HCT116 (cell line): ENCODE results near the gene PODN. TPM values are rescaled to one million over a fixed set of nuclear protein-coding genes. Genes with fewer than 3 reads are reported as not detected.

Experiments used
- ATAC-seq: fragments of 200-7000 bp; cut with Tn5 transposase; 2 replicates; pipeline ENCODE4 v1.9.1; 2020; ENCODE audit warnings: mild to moderate bottlenecking, moderate library complexity
- BruUV-seq: library from RNA; stranded (reverse); fragments of 400-500 nt; replicated peaks from 2 replicates; lab custom pipeline; 2021; lab: Mats Ljungman, UMichigan
- CTCF ChIA-PET: fragments of 300-600 bp; sonication (Branson Sonifier 250); formaldehyde crosslinking; loops from one replicate; lab custom pipeline; 2021; ENCODE audit warnings: antibody characterized with exemption; lab: Charles Lee
- POLR2A ChIA-PET: fragments of 300-600, 350-600 bp; sonication (Branson Sonifier 250); formaldehyde crosslinking; loops from one replicate; lab custom pipeline; 2021; ENCODE audit warnings: antibody characterized with exemption; lab: Charles Lee
- RAD21 ChIA-PET, 2 experiments: fragments of 300-600 bp; sonication (Branson Sonifier 250); formaldehyde crosslinking; loops; one replicate each; lab custom pipeline; 2023; ENCODE audit warnings: low total read pairs in 2 of 2; ENCODE audit not compliant: uncharacterized antibody in 2 of 2, unreplicated experiment in 2 of 2, low non-redundant PET in 1 of 2; lab: Charles Lee
- DNase-seq: peaks from one replicate; pipeline ENCODE4 v3.0.0-alpha.2; 2010; ENCODE audit warnings: low read depth, low spot score
- H2AFZ ChIP-seq: fragments of 200-600 bp; shearing (Covaris generic), sonication (generic); 2 replicates; pipeline ENCODE4 v1.6.1; 2017; ENCODE audit warnings: low read depth, mixed run types, mixed read lengths, antibody characterized with exemption, low read length; ENCODE audit not compliant: poor library complexity, severe bottlenecking
- H3K27ac ChIP-seq: 2 replicates; pipeline ENCODE4 v1.5.1; 2012; ENCODE audit warnings: low read depth, low read length
- H3K27me3 ChIP-seq: fragments of 200-600 bp; sonication (generic); 2 replicates; pipeline ENCODE4 v1.6.1; 2016; ENCODE audit warnings: mixed run types, low read length, mixed read lengths; ENCODE audit not compliant: insufficient read depth
- H3K36me3 ChIP-seq, 2 experiments: fragments of 200-500 bp in 1 of 2; fragments of 200-600 bp in 1 of 2; sonication (Bioruptor generic) in 1 of 2; sonication (generic) in 1 of 2; 2 replicates each; pipeline versions ENCODE4 v1.5.1 to v1.6.1; 2014 to 2016; ENCODE audit warnings: low read length in 2 of 2, inconsistent platforms in 1 of 2, mixed read lengths in 1 of 2, mixed run types in 1 of 2; ENCODE audit not compliant: insufficient read depth in 2 of 2, control insufficient read depth in 1 of 2
- H3K4me1 ChIP-seq, 2 experiments: fragments of 200-600 bp in 1 of 2; sonication (generic) in 1 of 2; 2 replicates each; pipeline versions ENCODE4 v1.5.1 to v1.6.1; 2012 to 2017; ENCODE audit warnings: low read length in 2 of 2, inconsistent platforms in 1 of 2, mild to moderate bottlenecking in 1 of 2, mixed read lengths in 1 of 2, mixed run types in 1 of 2, moderate library complexity in 1 of 2; ENCODE audit not compliant: insufficient read depth in 2 of 2, control insufficient read depth in 1 of 2
- H3K4me2 ChIP-seq: fragments of 200-600 bp; sonication (generic); 2 replicates; pipeline ENCODE4 v1.6.1; 2017; ENCODE audit warnings: mixed run types, low read length, mixed read lengths
- H3K4me3 ChIP-seq, 2 experiments: fragments of 200-600 bp in 1 of 2; sonication (generic) in 1 of 2; replicated peaks in 1 of 2; 2 replicates each; pipeline ENCODE4 v1.5.1; 2011 to 2016; ENCODE audit warnings: low read length in 2 of 2, control low read depth in 1 of 2, low read depth in 1 of 2, mild to moderate bottlenecking in 1 of 2, mixed read lengths in 1 of 2, mixed run types in 1 of 2
- H3K79me2 ChIP-seq: fragments of 200-600 bp; sonication (generic); 2 replicates; pipeline ENCODE4 v1.6.1; 2017; ENCODE audit warnings: mild to moderate bottlenecking, mixed run types, low read length, moderate library complexity, mixed read lengths; ENCODE audit not compliant: insufficient read depth
- H3K9ac ChIP-seq: fragments of 200-600 bp; sonication (generic); 2 replicates; pipeline ENCODE4 v1.6.1; 2016; ENCODE audit warnings: low read length, mixed read lengths
- H3K9me2 ChIP-seq: fragments of 200-600 bp; sonication (generic), shearing (Covaris generic); 2 replicates; pipeline ENCODE4 v1.6.1; 2017; ENCODE audit warnings: mixed run types, mild to moderate bottlenecking, moderate library complexity; ENCODE audit not compliant: insufficient read depth
- H3K9me3 ChIP-seq, 2 experiments: fragments of 200-500 bp in 1 of 2; fragments of 200-600 bp in 1 of 2; sonication (Bioruptor generic) in 1 of 2; sonication (generic) in 1 of 2; 2 replicates each; pipeline ENCODE4 v1.6.1; 2014 to 2017; ENCODE audit warnings: low read length in 2 of 2, mixed read lengths in 2 of 2, inconsistent platforms in 1 of 2, low read depth in 1 of 2, mild to moderate bottlenecking in 1 of 2, mixed run types in 1 of 2, moderate library complexity in 1 of 2; ENCODE audit not compliant: control insufficient read depth in 1 of 2, insufficient read depth in 1 of 2
- H4K20me1 ChIP-seq: fragments of 200-600 bp; sonication (generic), shearing (Covaris generic); 2 replicates; pipeline ENCODE4 v1.6.1; 2017; ENCODE audit warnings: mixed run types, mild to moderate bottlenecking, moderate library complexity; ENCODE audit not compliant: insufficient read depth
- CBX3 ChIP-seq: IDR thresholded peaks from 2 replicates; pipeline ENCODE4 v1.6.1; 2012; ENCODE audit warnings: low read depth
- CEBPB ChIP-seq: IDR thresholded peaks from 2 replicates; pipeline ENCODE4 v1.6.1; 2012; ENCODE audit warnings: low read depth
- CTCF ChIP-seq, 3 experiments: fragments of 200-600 bp in 1 of 3; sonication (generic) in 1 of 3; IDR thresholded peaks in 2 of 3; conservative IDR thresholded peaks in 1 of 3; 2 replicates each; pipeline ENCODE4 v1.5.1; 2012 to 2017; ENCODE audit warnings: low read depth in 2 of 3, low read length in 2 of 3, antibody characterized with exemption in 1 of 3, borderline replicate concordance in 1 of 3, control low read depth in 1 of 3, mild to moderate bottlenecking in 1 of 3, mixed read lengths in 1 of 3, mixed run types in 1 of 3, moderate library complexity in 1 of 3; ENCODE audit not compliant: insufficient read depth in 1 of 3
- EGR1 ChIP-seq: IDR thresholded peaks from 2 replicates; pipeline ENCODE4 v1.6.1; 2012; ENCODE audit warnings: low read depth
- FOSL1 ChIP-seq: IDR thresholded peaks from 2 replicates; pipeline ENCODE4 v1.6.1; 2012; ENCODE audit warnings: low read depth
- MAX ChIP-seq: IDR thresholded peaks from 2 replicates; pipeline ENCODE4 v1.6.1; 2012
- POLR2A ChIP-seq: IDR thresholded peaks from 2 replicates; pipeline ENCODE4 v1.7.0; 2011; ENCODE audit warnings: borderline replicate concordance; ENCODE audit not compliant: insufficient read depth, insufficient read length; ENCODE audit errors: extremely low read depth
- POLR2AphosphoS5 ChIP-seq: IDR thresholded peaks from 2 replicates; pipeline ENCODE4 v1.6.1; 2011; ENCODE audit warnings: mild to moderate bottlenecking, low read depth, low read length, moderate library complexity
- RAD21 ChIP-seq: IDR thresholded peaks from 2 replicates; pipeline ENCODE4 v1.6.1; 2012; ENCODE audit warnings: low read depth, mild to moderate bottlenecking
- REST ChIP-seq: IDR thresholded peaks from 2 replicates; pipeline ENCODE4 v1.6.1; 2012; ENCODE audit warnings: low read depth
- SIN3A ChIP-seq: IDR thresholded peaks from 2 replicates; pipeline ENCODE4 v1.6.1; 2012; ENCODE audit warnings: low read depth
- SP1 ChIP-seq: IDR thresholded peaks from 2 replicates; pipeline ENCODE4 v1.6.1; 2012; ENCODE audit warnings: low read depth
- SRF ChIP-seq: IDR thresholded peaks from 2 replicates; pipeline ENCODE4 v1.6.1; 2012; ENCODE audit warnings: low read depth
- TCF7L2 ChIP-seq: IDR thresholded peaks from 2 replicates; pipeline ENCODE4 v1.7.0; 2011; ENCODE audit warnings: borderline replicate concordance, inconsistent platforms; ENCODE audit not compliant: insufficient read depth, insufficient read length; ENCODE audit errors: extremely low read depth
- ZBTB33 ChIP-seq: IDR thresholded peaks from 2 replicates; pipeline ENCODE4 v1.6.1; 2011; ENCODE audit warnings: mild to moderate bottlenecking, low read length, moderate library complexity; ENCODE audit not compliant: insufficient replicate concordance; ENCODE audit errors: extremely low read depth
- intact Hi-C: fragments of 100-400 bp; cut with micrococcal nuclease; formaldehyde crosslinking; loops from 2 replicates; pipeline ENCODE4 v1.10.0; 2022
- total RNA-seq: library from RNA; stranded (reverse); gene quantifications from one replicate; pipeline ENCODE4 v1.2.1, GENCODE V29; 2021; ENCODE audit not compliant: unreplicated experiment

PODN gene
- total RNA-seq, 1 experiment from 2014 or later, result 0.22 TPM

- BruUV-seq, result no TSS peak
- H3K27me3 ChIP-seq, result no peaks in the 10 kb centered on the region
- H4K20me1 ChIP-seq, result no peaks in the 10 kb centered on the region
- H3K79me2 ChIP-seq, result no peaks in the 10 kb centered on the region
- no peaks in the 10 kb centered on the region for H3K9me3 ChIP-seq
- no peak overlapping the region for H3K27ac ChIP-seq
- no peak overlapping the region for H3K9ac ChIP-seq
- no peak overlapping the region for H3K4me2 ChIP-seq
- ChIA-PET POLR2A (no interaction called here), RAD21 (no interaction called here), CTCF (no interaction called here)
- no peak overlapping the region for H2AFZ ChIP-seq
- intact Hi-C loops, result no loop called here
- H3K36me3 ChIP-seq, result no peaks in the 10 kb centered on the region
- DNase-seq (no peak), ATAC-seq (no peak)
- no peak overlapping the region for H3K4me3 ChIP-seq
- H3K9me2 ChIP-seq, result no peaks in the 10 kb centered on the region
- peaks cover 4 to 12% of the 10 kb centered on the region in 2 experiments; a peak in 1 of 4 replicates for H3K4me1 ChIP-seq
- TF ChIP-seq FOSL1 (no peak), REST (no peak), CEBPB (no peak), RAD21 (no peak), CBX3 (no peak), POLR2A (no peak), MAX (no peak), SRF (no peak), POLR2AphosphoS5 (no peak), EGR1 (no peak), TCF7L2 (no peak), SIN3A (no peak), ZBTB33 (no peak), CTCF (IDR thresholded peaks at IDR 0.05 in 2 of 3, conservative IDR thresholded peaks at IDR 0.05 in 1 of 3; ENCODE audit: borderline replicate concordance in 1 of 3, insufficient read depth in 1 of 3, low read depth in 2 of 3, low read length in 2 of 3) (no peak), SP1 (no peak)
These were observed 12.4 kb upstream of the PODN start for GRCh38 chr1:53049574-53049967.
